Adrenal gland (tissue), 5 donors: ENCODE data around the gene CALU.

Experiments used
- POLR2A ChIP-seq, 2 donors: fragments of 450-650 bp; IDR thresholded peaks; one replicate each; pipeline ENCODE4 v1.6.1; 2017; ENCODE audit warnings: antibody characterized with exemption in 2 of 2, mild to moderate bottlenecking in 2 of 2, moderate library complexity in 1 of 2
- TF ChIP-seq, protein P1 (sequence below), 6 experiments: fragments of 450-650 bp in 4 of 6; fragments of 200-600 bp in 2 of 6; sonication (generic) in 1 of 6; IDR thresholded peaks; 1 replicate in 5 of 6; 2 replicates in 1 of 6; pipeline versions ENCODE4 v1.5.1 to v1.8.0; 2016 to 2021; ENCODE audit warnings: antibody characterized with exemption in 6 of 6, mild to moderate bottlenecking in 2 of 6, moderate library complexity in 1 of 6
- donor health status: DM: no; HTN: no; CAD: no.

DNA sequence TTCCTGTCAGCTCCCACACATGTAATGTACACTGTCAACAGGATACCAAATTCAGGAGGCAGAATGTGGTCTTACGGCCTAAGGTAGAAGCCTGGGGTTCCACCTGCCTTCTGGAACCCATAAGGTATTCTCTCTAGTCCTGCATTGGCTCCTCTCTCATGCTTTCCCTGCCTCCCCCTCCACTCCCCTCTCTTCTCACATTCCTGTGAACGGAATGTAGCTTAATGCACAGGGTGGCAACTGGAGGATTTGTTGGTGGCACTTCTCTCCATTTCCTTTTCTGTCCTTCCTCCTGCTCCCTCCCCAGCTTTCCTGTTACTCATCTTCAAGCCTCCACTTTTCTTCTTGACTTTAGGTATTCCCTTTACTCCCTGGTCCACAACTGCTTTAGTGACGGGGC is 79.5 kb downstream of the CALU start:
- TF ChIP-seq, protein P1, sequence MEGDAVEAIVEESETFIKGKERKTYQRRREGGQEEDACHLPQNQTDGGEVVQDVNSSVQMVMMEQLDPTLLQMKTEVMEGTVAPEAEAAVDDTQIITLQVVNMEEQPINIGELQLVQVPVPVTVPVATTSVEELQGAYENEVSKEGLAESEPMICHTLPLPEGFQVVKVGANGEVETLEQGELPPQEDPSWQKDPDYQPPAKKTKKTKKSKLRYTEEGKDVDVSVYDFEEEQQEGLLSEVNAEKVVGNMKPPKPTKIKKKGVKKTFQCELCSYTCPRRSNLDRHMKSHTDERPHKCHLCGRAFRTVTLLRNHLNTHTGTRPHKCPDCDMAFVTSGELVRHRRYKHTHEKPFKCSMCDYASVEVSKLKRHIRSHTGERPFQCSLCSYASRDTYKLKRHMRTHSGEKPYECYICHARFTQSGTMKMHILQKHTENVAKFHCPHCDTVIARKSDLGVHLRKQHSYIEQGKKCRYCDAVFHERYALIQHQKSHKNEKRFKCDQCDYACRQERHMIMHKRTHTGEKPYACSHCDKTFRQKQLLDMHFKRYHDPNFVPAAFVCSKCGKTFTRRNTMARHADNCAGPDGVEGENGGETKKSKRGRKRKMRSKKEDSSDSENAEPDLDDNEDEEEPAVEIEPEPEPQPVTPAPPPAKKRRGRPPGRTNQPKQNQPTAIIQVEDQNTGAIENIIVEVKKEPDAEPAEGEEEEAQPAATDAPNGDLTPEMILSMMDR (IDR thresholded peaks at IDR 0.05), result no peak
- TF ChIP-seq POLR2A (IDR thresholded peaks at IDR 0.05), result no peak
